CD4-positive, alpha-beta T cell treated with Interleukin-17A for 4 hours (primary cell): ENCODE data around the gene ACACA.
"Not testable (repeated sequence)": the region's sequence is repeated elsewhere in the genome, so short reads cannot be mapped to it uniquely, and the experiment has no call there.

Experiments
- DNase-seq: peaks from one replicate; pipeline ENCODE4 v3.0.0-alpha.2; 2020; ENCODE audit warnings: mixed read lengths

ACACA gene

GRCh38 chr17:37092071-37092470, 314.6 kb downstream of the ACACA start:
- no peak for DNase-seq

- no peak for DNase-seq
Measured at GRCh38 chr17:37090941-37091340, 315.7 kb downstream of the ACACA start.

GRCh38 chr17:37089956-37090355, 316.7 kb downstream of the ACACA start:
- peak; percentile 54 for DNase-seq

GRCh38 chr17:37088913-37089312, 317.7 kb downstream of the ACACA start:
- no peak for DNase-seq

GRCh38 chr17:37088459-37088858, 318.2 kb downstream of the ACACA start:
- DNase-seq = no peak

GRCh38 chr17:37087683-37088082, 319.0 kb downstream of the ACACA start:
- no peak for DNase-seq

- no peak for DNase-seq
Measured at GRCh38 chr17:37086948-37087347, 319.7 kb downstream of the ACACA start.

GRCh38 chr17:37086334-37086733, 320.3 kb downstream of the ACACA start:
- DNase-seq = no peak

- no peak for DNase-seq
Measured at GRCh38 chr17:37084372-37084771, 322.3 kb downstream of the ACACA start.

GRCh38 chr17:37083456-37083855, 323.2 kb downstream of the ACACA start:
- no peak for DNase-seq

GRCh38 chr17:37082985-37083384, 323.7 kb downstream of the ACACA start:
- DNase-seq = no peak

- DNase-seq = no peak
Measured at GRCh38 chr17:37082311-37082860, 324.2 kb downstream of the ACACA start.

- DNase-seq = no peak
Measured at GRCh38 chr17:37081287-37081686, 325.3 kb downstream of the ACACA start.

GRCh38 chr17:37079735-37080134, 326.9 kb downstream of the ACACA start:
- DNase-seq = no peak

GRCh38 chr17:37079065-37079708, 327.4 kb downstream of the ACACA start:
- no peak for DNase-seq

GRCh38 chr17:37073464-37073863, 333.2 kb downstream of the ACACA start:
- not testable (repeated sequence) for DNase-seq

GRCh38 chr17:37069087-37069486, 337.5 kb downstream of the ACACA start:
- DNase-seq = no peak

- no peak for DNase-seq
Measured at GRCh38 chr17:37068266-37068665, 338.4 kb downstream of the ACACA start.

- no peak for DNase-seq
Measured at GRCh38 chr17:37067555-37068111, 339.0 kb downstream of the ACACA start.

- no peak for DNase-seq
Measured at GRCh38 chr17:37066322-37067255, 340.0 kb downstream of the ACACA start.

GRCh38 chr17:37065486-37066321, 340.9 kb downstream of the ACACA start:
- DNase-seq = no peak

GRCh38 chr17:37064956-37065355, 341.7 kb downstream of the ACACA start:
- DNase-seq = no peak

GRCh38 chr17:37064206-37064605, 342.4 kb downstream of the ACACA start:
- DNase-seq = no peak
